GM21576 (cell line): Measurements from ENCODE around the gene WDR44.
"Not testable (repeated sequence)": the region's sequence is repeated elsewhere in the genome, so short reads cannot be mapped to it uniquely, and the experiment has no call there.

ENCODE experiments used
- ATAC-seq: cut with Tn5 transposase; IDR thresholded peaks from one replicate; pipeline ENCODE4 v1.9.1; 2021; ENCODE audit warnings: mild to moderate bottlenecking, moderate library complexity; ENCODE audit not compliant: unreplicated experiment

WDR44 gene

GRCh38 chrX:118345464-118346257, at the start of gene WDR44:
Gene WDR44, plus strand, starts transcription at chrX:118346106. Its CDS starts 398 bp downstream, at chrX:118346504.
- ATAC-seq: peak; percentile 86

DNA sequence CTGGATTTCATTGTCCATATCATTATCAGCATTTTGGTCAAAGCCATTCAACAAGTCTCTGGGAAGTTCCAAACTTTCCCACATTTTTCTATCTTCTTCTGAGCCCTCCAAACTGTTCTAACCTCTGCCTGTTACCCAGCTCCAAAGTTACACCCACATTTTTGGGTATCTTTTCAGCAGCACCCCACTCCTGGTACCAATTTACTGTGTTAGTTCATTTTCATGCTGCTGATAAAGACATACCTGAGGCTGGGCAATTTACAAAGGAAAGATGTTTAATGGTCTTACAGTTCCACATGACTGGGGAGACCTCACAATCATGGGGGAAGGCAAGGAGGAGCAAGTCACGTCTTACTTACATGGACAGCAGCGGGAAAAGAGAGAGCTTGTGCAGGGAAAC, 40.1 kb upstream of the WDR44 start:
- not testable (repeated sequence) for ATAC-seq

DNA sequence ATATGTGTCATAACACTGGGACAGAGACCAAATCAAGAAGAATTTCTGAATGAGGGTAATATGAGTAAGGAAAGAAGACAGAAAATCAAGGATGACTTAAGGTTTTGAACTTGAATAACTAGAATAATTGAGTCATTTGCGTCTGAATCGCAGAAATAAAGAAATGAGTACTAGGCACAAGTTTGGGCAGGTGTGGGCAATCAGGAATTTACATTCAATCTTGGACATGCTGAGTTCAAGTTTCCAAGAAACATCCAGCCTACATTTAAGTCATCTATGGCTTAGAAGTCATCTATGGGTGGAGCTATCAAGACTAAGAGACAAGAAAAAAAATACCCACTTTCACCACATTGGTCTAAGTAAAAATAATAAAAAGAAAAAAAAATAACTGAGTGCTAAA, 30.4 kb upstream of the WDR44 start:
- ATAC-seq: no peak

DNA sequence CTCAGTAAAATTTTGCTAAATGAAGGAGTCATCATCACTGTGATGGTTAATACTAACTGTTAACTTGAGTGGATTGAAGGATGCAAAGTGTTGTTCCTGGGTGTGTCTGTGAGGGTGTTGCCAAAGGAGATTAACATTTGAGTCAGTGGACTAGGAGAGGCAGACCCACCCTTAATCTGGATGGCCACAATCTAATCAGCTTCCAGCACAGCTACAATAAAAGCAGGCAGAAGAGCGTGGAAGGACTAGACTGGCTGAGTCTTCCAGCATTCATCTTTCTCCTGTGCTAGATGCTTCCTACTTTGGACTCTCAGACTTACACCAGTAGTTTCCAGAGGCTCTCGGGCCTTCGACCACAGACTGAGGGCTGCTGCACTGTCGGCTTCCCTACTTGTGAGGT, 21.3 kb upstream of the WDR44 start:
- ATAC-seq: no peak

GRCh38 chrX:118325453-118325852, 20.5 kb upstream of the WDR44 start:
- ATAC-seq: no peak

DNA sequence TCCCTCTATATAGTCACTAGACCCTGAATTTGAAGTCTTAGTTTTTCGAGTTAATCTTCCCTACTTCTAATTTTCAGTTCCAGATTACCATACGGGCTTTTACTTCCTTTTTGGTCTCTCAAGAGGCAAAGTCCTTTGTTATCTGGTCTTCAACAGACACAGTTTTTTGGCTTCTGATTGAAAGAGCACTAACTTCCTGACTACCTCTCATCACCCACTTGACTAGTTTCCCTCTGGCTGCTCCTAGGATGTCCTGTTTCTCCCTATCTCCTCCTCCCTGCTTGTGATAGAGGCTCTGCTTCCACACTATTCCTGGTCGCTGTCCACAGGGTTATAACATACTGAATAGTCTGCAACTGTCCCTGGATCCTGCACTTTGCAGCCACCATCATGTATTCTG, 16.7 kb upstream of the WDR44 start:
- no peak for ATAC-seq

- ATAC-seq: no peak
Measured at GRCh38 chrX:118337687-118338086, 8.2 kb upstream of the WDR44 start.

GRCh38 chrX:118338930-118339329, 7.0 kb upstream of the WDR44 start:
- no peak for ATAC-seq

GRCh38 chrX:118345045-118345463, 852 bp upstream of the WDR44 start:
- no peak for ATAC-seq

GRCh38 chrX:118346258-118347094, 570 bp downstream of the WDR44 start:
- peak; percentile 31 for ATAC-seq

- no peak for ATAC-seq
Measured at GRCh38 chrX:118347131-118347530, 1.2 kb downstream of the WDR44 start.

- no peak for ATAC-seq
Measured at GRCh38 chrX:118347736-118348135, 1.8 kb downstream of the WDR44 start.

DNA sequence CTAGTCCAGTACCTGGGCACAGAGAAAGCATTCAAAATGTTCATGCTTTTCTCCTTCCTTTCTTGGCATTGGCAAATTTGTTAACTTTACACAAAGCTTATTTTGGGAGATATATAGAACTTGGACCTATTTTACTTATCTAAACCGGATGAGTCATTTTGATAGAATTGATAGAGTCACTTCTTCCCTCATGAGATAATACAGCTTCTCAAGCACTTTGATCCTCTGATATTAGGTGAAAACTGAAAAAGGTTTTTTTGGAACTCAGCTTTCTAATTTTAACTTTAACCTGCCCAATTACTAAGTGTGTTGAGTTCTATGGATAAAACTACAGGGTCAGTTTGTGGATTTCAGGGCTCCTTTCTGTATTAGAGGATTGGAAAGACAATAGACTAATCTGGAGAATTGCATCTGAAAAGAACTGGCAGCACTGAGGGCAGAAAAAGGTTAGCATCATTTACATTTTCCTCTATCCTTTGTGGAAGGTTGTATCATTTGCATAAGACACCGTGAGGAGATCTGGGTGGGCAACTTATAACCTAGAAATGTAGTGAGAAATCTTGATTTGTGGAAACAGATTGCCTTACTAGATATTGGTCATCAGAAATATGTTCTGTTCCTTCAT, 2.4 kb downstream of the WDR44 start:
- no peak for ATAC-seq

DNA sequence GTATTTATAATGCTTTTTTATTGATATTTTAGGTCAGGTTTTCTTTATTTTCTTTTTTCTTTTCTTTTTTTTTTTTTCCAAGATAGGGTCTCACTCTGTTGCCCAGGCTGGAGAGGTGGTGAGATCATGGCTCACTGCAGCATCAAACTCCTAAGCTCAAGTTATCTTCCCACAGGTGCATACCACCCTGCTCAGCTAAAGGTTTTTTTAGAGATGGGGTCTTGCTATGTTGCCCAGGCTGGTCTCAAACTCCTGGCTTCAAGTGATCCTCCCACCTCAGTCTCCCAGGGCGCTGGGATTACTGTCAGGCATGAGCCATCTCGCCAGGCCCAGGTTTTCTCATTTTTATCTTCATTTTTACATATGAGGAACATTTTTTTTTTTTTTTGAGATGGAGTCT, 3.3 kb downstream of the WDR44 start:
- ATAC-seq: no peak

GRCh38 chrX:118350221-118350620, 4.3 kb downstream of the WDR44 start:
- ATAC-seq: no peak

DNA sequence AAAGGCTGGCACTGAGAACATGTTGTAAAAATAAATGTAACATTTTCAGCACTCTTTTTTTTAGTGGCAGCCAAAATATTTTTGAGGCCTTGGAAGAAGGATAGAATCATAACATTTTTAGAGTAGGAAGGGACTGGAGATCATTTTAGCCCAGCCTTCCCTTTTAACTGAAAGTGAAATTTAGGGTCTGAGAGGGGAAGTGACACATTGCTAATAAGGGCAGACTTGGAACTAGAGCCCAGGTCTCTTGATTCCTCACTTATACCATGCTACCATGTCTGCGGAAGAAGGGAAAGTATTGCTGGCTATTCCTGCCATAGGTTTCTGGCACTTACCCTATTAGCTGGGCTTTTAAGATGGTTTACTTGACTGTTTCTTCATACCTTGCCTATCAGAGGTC, 4.8 kb downstream of the WDR44 start:
- no peak for ATAC-seq

- ATAC-seq: no peak
Measured at GRCh38 chrX:118352566-118352965, 6.7 kb downstream of the WDR44 start.

DNA sequence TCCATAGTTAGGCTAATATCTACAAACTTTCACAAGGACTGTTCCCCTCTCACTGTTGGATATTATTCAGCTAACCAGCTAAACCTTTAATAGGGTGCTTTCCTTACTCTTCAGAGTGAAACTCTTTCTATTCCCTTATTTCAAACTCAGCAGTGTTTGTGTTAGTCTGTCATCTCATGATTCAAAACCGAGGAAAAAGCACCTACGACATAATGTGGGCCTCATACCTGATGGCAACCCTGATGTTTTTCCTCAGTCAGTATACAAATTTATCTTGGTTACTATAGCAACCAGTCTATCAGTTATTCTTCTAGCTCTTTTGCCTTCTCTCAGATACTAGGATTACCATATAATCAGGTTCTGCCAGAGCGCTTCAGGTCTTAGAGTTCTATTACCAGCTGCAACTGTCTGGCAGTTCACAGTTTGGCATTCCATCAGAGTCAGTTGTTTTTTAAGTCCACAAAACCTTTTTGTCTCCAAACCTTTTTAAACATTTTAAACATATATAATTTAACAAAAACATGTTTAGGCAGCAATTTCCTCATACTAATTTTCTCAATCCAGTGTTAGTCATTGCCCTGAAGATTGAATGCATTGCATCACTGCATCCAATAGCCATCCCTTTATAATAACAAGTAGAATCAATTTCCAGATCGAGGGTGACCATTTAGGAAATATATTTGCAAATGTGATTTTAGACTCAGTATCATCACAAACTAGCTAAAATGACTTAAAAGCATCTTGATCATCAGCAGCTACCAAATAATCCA, 7.4 kb downstream of the WDR44 start:
- ATAC-seq: peak; percentile 38

GRCh38 chrX:118355225-118355920, 9.5 kb downstream of the WDR44 start:
- ATAC-seq: no peak

DNA sequence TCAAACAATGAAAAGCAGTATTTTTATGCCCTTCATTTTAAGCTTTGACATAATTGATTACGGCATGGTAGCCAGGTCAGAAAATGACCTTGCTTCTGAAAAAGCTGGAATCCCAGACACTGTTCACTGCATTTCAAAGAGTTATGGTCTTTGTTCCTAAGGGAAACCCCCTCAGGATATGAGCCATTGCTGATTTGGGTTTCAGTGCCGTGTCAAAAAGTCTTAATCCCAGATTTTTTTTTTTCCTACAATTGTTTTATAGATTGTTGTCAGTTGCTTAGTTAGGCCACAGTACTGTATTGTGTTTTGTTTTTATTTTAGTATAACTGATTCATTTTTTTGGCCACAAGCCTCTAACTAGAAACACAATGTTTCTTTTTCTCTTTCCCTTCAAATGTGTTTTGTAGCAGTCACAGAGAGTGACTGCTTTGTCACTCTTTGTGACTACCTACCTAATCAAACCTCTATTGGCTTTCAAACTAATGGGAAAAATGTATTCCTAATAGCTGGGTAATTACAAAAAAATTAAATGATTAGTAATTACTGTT, 10.3 kb downstream of the WDR44 start:
- ATAC-seq: no peak
